Activated CD4-positive, alpha-beta T cell treated with anti-CD3 and anti-CD28 coated beads, Interleukin-2, Interleukin-6, amounts not matched to agents 100 ng/mL and 50 ng/mL, durations not matched to agents 16 hours and 8 hours (primary cell): ENCODE measurements around the gene C3orf52.

Source experiments
- DNase-seq: peaks from one replicate; pipeline ENCODE4 v3.0.0-alpha.2; 2020

C3orf52 gene

GRCh38 chr3:112086875-112087524 is 811 bp downstream of the C3orf52 start:
- no peak for DNase-seq

- no peak for DNase-seq
Observed at GRCh38 chr3:112087746-112088145, 1.6 kb downstream of the C3orf52 start.

- DNase-seq, result no peak
Observed at GRCh38 chr3:112088944-112089343, 2.8 kb downstream of the C3orf52 start.

- no peak for DNase-seq
Observed at GRCh38 chr3:112089956-112090886, 4.0 kb downstream of the C3orf52 start.

GRCh38 chr3:112090887-112091586 is 4.8 kb downstream of the C3orf52 start:
- DNase-seq, result no peak

- DNase-seq, result no peak
Observed at GRCh38 chr3:112092496-112093179, 6.4 kb downstream of the C3orf52 start.

- DNase-seq, result no peak
Observed at GRCh38 chr3:112093180-112093522, 7.0 kb downstream of the C3orf52 start.

GRCh38 chr3:112095731-112096130 is 9.5 kb downstream of the C3orf52 start:
- no peak for DNase-seq

GRCh38 chr3:112096176-112096575 is 10.0 kb downstream of the C3orf52 start:
- DNase-seq, result no peak

- DNase-seq, result peak; percentile 41
Observed at GRCh38 chr3:112097378-112097777, 11.2 kb downstream of the C3orf52 start.

- DNase-seq, result no peak
Observed at GRCh38 chr3:112101916-112102315, 15.7 kb downstream of the C3orf52 start.

GRCh38 chr3:112104774-112105173 is 18.6 kb downstream of the C3orf52 start:
- DNase-seq, result no peak

- no peak for DNase-seq
Observed at GRCh38 chr3:112109322-112109721, 23.1 kb downstream of the C3orf52 start.

- peak; percentile 80 for DNase-seq
Observed at GRCh38 chr3:112111785-112112402, 25.7 kb downstream of the C3orf52 start.

GRCh38 chr3:112114576-112115160 is 28.5 kb downstream of the C3orf52 start:
- no peak for DNase-seq

GRCh38 chr3:112115161-112115739 is 29.1 kb downstream of the C3orf52 start:
- no peak for DNase-seq

GRCh38 chr3:112115806-112116383 is 29.7 kb downstream of the C3orf52 start:
- DNase-seq, result no peak

- DNase-seq, result no peak
Observed at GRCh38 chr3:112116748-112117186, 30.6 kb downstream of the C3orf52 start.

- DNase-seq, result no peak
Observed at GRCh38 chr3:112117415-112117814, 31.2 kb downstream of the C3orf52 start.

GRCh38 chr3:112117841-112118571 is 31.8 kb downstream of the C3orf52 start:
- DNase-seq, result no peak
